ENCODE data around the gene BRINP3.

BRINP3 gene

GRCh38 chr1:190154744-190155143 lies 322.9 kb downstream of the BRINP3 start:
- no peak for DNase-seq (ENCODE audit: low spot score)
- in situ Hi-C loops (cut with MboI; ENCODE audit: low pct_unique_long_range_greater_than_20kb, low sequenced_read_pairs, unreplicated experiment) = no loop called here
- TF ChIP-seq, protein P1, sequence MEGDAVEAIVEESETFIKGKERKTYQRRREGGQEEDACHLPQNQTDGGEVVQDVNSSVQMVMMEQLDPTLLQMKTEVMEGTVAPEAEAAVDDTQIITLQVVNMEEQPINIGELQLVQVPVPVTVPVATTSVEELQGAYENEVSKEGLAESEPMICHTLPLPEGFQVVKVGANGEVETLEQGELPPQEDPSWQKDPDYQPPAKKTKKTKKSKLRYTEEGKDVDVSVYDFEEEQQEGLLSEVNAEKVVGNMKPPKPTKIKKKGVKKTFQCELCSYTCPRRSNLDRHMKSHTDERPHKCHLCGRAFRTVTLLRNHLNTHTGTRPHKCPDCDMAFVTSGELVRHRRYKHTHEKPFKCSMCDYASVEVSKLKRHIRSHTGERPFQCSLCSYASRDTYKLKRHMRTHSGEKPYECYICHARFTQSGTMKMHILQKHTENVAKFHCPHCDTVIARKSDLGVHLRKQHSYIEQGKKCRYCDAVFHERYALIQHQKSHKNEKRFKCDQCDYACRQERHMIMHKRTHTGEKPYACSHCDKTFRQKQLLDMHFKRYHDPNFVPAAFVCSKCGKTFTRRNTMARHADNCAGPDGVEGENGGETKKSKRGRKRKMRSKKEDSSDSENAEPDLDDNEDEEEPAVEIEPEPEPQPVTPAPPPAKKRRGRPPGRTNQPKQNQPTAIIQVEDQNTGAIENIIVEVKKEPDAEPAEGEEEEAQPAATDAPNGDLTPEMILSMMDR (IDR thresholded peaks at IDR 0.05; ENCODE audit: extremely low read depth, insufficient read depth, missing control alignments) = no peak

- TF ChIP-seq, protein P1 (IDR thresholded peaks at IDR 0.05; ENCODE audit: extremely low read depth, insufficient read depth, missing control alignments) = no peak
- in situ Hi-C loops (cut with MboI; ENCODE audit: low pct_unique_long_range_greater_than_20kb, low sequenced_read_pairs, unreplicated experiment) = no loop called here
- DNase-seq (ENCODE audit: low spot score) = no peak
These were observed 330.0 kb downstream of the BRINP3 start for GRCh38 chr1:190147616-190148015.

- no peak for DNase-seq (ENCODE audit: low spot score)
- in situ Hi-C loops (cut with MboI; ENCODE audit: low pct_unique_long_range_greater_than_20kb, low sequenced_read_pairs, unreplicated experiment) = no loop called here
These were observed 333.0 kb downstream of the BRINP3 start for GRCh38 chr1:190144650-190145049.

DNA sequence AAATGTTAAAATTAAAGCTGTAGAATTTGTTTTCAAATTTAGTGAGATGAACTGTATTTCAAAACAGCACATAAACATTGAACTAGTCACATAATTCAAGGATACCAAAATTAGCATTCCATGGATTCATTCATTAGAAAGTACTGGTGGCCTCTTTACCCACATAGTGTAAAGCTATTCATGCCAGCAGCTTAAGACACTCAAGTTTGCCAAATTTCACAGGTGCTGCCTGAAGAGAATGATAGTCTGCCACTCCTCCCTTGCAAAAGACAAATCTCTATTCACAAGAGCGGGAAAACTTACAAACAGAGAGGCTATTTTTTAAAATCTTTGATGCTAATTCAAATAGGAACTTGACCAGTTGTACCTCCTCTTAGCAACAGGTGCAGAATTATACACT lies 337.0 kb downstream of the BRINP3 start:
- no peak for DNase-seq (ENCODE audit: low spot score)
- in situ Hi-C loops (cut with MboI; ENCODE audit: low pct_unique_long_range_greater_than_20kb, low sequenced_read_pairs, unreplicated experiment) = no loop called here
- TF ChIP-seq, protein P1 (IDR thresholded peaks at IDR 0.05; ENCODE audit: extremely low read depth, insufficient read depth, missing control alignments) = no peak

More at GRCh38 chr1:190144650-190145049, 333.0 kb downstream of the BRINP3 start:
- TF ChIP-seq, protein P1 (IDR thresholded peaks at IDR 0.05; ENCODE audit: extremely low read depth, insufficient read depth, missing control alignments) = no peak

- in situ Hi-C loops (cut with MboI; ENCODE audit: low pct_unique_long_range_greater_than_20kb, low sequenced_read_pairs, unreplicated experiment) = no loop called here
- TF ChIP-seq, protein P1 (IDR thresholded peaks at IDR 0.05; ENCODE audit: extremely low read depth, insufficient read depth, missing control alignments) = no peak
- no peak for DNase-seq (ENCODE audit: low spot score)
These were observed 339.0 kb downstream of the BRINP3 start for GRCh38 chr1:190138702-190139101.

GRCh38 chr1:190138266-190138665 lies 339.4 kb downstream of the BRINP3 start:
- in situ Hi-C loops (cut with MboI; ENCODE audit: low pct_unique_long_range_greater_than_20kb, low sequenced_read_pairs, unreplicated experiment) = no loop called here
- no peak for DNase-seq (ENCODE audit: low spot score)
- TF ChIP-seq, protein P1 (IDR thresholded peaks at IDR 0.05; ENCODE audit: extremely low read depth, insufficient read depth, missing control alignments) = no peak

- in situ Hi-C loops (cut with MboI; ENCODE audit: low pct_unique_long_range_greater_than_20kb, low sequenced_read_pairs, unreplicated experiment) = no loop called here
- DNase-seq (ENCODE audit: low spot score) = no peak
- TF ChIP-seq, protein P1 (IDR thresholded peaks at IDR 0.05; ENCODE audit: extremely low read depth, insufficient read depth, missing control alignments) = no peak
These were observed 348.3 kb downstream of the BRINP3 start for GRCh38 chr1:190129366-190129765.
